Liver (tissue), 3 donors: ENCODE results near the gene METTL13.

ENCODE experiments used
- CTCF ChIP-seq: fragments of 150-350 bp; IDR thresholded peaks from 2 replicates; pipeline ENCODE4 v1.5.1; 2017; ENCODE audit warnings: improper control_type of control experiment, low read depth, low read length; ENCODE audit not compliant: missing input control
- REST ChIP-seq: IDR thresholded peaks from 2 replicates; pipeline ENCODE4 v1.6.1; 2016; ENCODE audit warnings: antibody characterized with exemption, mild to moderate bottlenecking
- SP1 ChIP-seq: IDR thresholded peaks from 2 replicates; pipeline ENCODE4 v1.6.1; 2018; ENCODE audit warnings: antibody characterized with exemption, mild to moderate bottlenecking
- donor health status: healthy.
- donor health status: healthy.

GRCh38 chr1:171841050-171841910 lies 59.8 kb downstream of the METTL13 start, which contains the start of gene DNM3:
- TF ChIP-seq SP1 (no peak), REST (no peak), CTCF (no peak)
